ENCODE data around the gene FGF9.

Gene FGF9

DNA sequence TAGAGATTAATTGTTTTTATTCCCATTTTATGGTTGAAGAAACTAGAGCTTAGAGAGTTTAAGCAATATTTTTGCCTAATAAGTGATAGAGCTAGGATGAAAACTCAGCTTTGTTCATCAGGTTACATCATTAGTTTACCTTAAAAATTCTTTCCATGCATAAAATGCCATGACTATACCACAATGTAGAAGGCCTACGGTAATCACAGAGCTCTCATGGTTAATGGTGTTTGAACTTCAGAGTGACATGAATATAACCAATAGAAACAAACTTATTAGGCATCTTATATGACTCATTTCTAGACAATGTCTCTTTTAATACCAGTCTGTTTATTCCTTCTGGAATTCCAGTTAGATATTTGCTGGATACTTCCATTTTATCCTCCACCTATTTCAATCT, 78.5 kb downstream of the FGF9 start:
- no peak overlapping the region for H3K4me3 ChIP-seq (ENCODE audit: low read depth, low read length)
- DNase-seq (ENCODE audit: low read depth): no peak
- TF ChIP-seq, protein P1, sequence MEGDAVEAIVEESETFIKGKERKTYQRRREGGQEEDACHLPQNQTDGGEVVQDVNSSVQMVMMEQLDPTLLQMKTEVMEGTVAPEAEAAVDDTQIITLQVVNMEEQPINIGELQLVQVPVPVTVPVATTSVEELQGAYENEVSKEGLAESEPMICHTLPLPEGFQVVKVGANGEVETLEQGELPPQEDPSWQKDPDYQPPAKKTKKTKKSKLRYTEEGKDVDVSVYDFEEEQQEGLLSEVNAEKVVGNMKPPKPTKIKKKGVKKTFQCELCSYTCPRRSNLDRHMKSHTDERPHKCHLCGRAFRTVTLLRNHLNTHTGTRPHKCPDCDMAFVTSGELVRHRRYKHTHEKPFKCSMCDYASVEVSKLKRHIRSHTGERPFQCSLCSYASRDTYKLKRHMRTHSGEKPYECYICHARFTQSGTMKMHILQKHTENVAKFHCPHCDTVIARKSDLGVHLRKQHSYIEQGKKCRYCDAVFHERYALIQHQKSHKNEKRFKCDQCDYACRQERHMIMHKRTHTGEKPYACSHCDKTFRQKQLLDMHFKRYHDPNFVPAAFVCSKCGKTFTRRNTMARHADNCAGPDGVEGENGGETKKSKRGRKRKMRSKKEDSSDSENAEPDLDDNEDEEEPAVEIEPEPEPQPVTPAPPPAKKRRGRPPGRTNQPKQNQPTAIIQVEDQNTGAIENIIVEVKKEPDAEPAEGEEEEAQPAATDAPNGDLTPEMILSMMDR (IDR thresholded peaks at IDR 0.05; ENCODE audit: low read depth, low read length, missing control alignments): no peak

- TF ChIP-seq, protein P1 (IDR thresholded peaks at IDR 0.05; ENCODE audit: low read depth, low read length, missing control alignments): no peak
- no peak overlapping the region for H3K4me3 ChIP-seq (ENCODE audit: low read depth, low read length)
- DNase-seq (ENCODE audit: low read depth): no peak
Observed at GRCh38 chr13:21752501-21752900, 81.6 kb downstream of the FGF9 start.

DNA sequence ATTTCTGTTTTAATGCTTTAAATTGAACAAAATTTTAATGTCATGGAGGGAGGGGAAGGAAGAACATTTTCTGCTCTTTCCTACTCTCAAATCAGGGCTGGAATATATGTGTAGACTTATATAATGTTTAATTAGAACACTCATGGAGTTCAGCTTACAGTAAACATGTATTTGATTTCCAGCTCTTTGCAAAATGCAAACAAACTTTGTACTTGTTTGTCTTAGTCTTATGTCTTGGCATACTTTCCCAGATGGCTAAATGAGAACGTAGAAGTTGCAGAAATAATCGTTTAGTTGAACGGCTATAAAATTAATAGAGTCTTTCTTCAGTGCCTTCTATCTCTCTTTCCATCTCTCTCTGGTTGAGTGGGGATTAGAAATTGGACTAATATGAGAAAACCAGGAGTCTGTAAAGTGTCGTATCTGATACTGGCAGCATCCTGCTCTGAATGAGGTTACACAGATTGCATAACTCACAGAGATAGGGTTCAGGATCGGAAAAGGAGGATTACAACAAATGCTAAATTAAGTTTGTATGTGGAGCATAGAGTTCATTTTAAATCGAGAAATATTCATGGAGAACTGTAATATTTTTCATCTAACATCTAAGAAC, 82.3 kb downstream of the FGF9 start:
- DNase-seq (ENCODE audit: low read depth): no peak
- TF ChIP-seq, protein P1 (IDR thresholded peaks at IDR 0.05; ENCODE audit: low read depth, low read length, missing control alignments): no peak
- H3K4me3 ChIP-seq (ENCODE audit: low read depth, low read length): no peak overlapping the region

Data from GM12864 (cell line).